ENCODE results near the gene MRM2.

The MRM2 gene

DNA sequence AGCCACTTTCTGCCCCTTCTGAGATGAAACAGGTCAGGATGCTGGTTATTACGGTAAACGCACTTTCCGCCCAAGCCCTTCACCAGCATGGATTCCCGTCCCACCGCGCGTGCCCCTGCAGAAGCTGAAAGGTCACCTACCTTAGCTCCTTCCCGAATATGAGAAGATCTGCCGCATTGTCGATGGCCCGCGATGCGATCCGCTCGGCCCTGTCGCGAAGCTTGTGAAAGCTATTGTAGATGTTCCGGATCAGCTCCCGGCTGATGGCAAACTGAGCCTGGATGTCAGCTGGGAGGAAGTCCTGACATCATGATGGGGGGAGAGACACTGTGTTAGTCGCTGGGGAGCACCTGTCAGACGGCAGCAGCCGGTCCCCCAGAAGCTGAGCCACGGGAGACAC is 22.2 kb upstream of the MRM2 start:
- no peak for DNase-seq

DNA sequence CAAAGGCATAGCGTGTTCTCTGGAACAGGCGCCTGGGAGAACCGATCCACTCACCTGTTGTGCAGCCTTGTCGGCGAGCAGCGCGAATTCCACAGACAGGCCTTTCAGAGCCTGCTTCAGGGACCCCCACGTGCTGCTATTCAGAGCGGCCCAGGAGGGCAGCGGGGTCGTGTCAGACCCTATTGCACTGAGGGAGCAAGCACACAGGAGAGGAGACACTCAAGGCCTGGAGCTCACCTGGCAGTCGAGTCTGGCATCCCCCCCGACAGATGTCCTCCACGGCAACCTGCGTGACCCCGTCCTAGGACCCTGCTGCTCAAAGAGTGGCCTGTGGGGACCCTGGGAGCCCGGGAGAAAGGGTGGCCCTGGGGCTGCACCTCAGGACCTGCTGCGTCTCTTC is 21.2 kb upstream of the MRM2 start:
- no peak for DNase-seq

DNA sequence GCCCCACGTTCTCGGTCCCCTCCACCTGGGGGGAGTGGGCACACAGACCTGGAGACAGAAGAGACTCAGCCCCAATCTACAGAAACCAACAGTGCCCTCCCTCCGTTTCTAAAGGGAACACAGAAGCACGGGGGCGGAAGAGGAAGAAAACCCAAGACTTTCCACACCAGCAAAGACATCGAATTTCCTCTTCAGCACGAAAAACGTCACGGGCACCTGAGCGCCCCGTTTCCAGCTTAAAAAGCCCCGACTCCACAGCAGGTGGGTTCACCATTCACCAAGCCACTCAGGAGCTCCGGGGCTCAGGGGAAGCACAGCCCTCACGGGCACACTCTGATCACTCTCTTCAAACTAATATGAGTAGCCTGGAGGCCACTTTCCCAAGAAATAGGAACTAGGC is 19.6 kb upstream of the MRM2 start:
- peak; percentile 69 for DNase-seq

DNA sequence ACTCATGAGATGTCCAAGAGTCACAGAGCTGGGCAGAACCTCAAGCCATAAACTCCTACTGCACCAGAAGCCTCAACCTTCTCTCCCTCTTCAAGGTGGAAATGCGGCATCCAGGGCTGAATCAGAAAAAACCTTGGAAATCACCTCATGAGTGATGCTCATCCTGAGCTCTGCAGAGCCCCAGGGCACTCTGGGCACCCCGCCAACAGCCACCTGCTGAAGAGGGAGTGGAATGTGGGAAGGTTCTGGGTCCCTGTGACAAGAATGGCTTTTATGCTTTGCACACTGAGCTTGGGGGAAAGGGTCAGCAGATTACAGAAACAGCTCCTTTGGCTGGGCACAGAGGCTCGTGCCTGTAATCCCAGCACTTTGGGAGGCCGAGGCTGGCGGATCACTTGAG is 18.8 kb upstream of the MRM2 start:
- no peak for DNase-seq

DNA sequence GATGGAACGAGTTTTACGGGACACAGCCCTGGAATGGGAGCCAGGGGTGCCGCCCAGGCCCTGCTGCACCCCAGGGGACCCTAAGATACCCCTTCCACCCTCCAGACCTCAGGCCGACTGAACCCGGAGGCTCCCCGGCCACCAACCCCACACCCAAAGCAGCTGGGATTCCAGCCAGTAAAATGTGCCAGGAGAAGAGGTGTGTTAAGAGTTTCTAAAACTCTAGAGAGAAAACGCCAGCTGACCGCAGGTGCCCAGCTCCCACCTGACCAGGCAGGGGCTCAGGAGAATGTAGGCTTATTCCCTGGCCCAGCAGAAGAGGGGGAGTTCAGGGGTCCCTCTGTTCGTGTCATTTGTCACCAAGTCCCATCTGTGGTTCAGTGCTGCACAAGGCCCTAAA is 17.5 kb upstream of the MRM2 start:
- DNase-seq, result no peak

DNA sequence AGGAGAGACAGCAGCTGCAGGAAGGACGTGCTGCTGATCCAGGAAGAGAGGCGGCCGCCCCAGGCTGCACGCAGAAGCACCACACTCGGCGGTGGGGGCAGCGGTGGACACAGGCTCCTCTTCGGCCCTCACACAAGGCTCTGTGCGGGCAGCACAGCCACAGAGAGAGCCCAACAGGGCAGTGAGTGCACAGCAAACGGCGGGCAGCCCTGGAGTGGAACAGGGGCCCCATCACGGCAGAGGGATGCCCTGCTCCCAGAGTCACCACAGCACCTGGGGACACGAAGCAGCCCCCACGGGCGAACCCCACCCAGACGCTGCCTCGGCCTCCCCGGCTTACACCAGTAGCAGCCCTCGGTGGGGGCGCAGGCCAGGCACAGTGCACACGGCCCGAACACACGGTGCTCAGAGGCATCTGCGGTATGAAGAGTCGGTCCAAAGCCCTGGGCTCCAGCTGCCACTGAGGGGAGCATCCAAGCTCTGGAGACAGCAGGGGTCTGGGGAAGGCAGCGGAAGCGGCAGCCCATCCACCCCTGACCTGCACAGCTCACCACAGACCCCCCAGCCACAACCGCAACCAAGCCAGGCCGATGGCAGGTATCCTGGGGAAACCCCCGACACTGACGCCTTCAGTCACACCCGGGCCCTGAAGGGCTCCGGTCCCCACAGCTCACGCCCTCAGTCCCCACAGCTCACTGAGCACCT is 16.8 kb upstream of the MRM2 start:
- DNase-seq, result peak; percentile 58

DNA sequence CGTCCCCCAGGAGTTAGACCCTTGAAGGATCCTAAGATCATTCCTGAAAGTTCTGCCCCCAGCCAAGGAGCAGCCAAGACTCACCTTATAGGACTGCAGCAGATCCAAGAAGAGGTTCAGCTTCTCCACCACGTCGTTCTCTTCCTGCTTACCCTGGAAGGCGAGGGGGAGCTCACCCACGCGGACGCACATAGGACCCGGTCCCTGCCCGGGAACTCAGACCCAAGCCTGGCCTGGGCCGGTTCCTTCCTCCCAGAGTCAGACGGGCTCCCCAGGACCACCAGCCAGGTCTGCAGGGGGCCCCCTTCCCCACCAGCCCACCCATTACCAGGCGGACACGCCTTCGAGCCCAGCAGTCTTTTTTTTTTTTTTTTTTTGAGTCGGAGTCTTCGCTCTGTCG is 15.6 kb upstream of the MRM2 start:
- no peak for DNase-seq

DNA sequence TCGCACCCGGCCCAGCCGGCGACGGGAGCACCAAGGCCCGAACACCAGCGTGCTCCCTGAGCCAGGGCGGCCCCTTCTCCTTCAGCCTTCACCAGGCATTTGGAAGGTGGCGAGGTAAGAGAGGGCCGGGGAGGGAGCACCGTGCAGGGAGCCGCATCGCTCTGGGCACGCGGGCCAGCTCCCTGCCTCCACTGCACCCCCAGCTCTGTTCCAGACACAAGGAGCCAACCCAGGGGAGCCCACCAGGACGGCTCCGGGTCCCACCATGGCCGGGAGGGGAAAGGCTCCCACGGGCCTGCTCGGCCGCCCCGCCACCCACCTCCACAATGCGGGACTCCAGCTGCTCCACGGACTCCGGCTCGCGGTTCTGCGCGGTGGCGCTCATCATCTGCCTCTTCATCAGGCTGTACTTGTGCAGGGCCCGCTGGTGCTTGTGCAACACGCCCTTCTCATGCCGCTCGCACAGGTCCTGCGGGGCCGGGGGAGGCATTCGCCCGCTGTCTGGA is 15.1 kb upstream of the MRM2 start:
- DNase-seq, result no peak

DNA sequence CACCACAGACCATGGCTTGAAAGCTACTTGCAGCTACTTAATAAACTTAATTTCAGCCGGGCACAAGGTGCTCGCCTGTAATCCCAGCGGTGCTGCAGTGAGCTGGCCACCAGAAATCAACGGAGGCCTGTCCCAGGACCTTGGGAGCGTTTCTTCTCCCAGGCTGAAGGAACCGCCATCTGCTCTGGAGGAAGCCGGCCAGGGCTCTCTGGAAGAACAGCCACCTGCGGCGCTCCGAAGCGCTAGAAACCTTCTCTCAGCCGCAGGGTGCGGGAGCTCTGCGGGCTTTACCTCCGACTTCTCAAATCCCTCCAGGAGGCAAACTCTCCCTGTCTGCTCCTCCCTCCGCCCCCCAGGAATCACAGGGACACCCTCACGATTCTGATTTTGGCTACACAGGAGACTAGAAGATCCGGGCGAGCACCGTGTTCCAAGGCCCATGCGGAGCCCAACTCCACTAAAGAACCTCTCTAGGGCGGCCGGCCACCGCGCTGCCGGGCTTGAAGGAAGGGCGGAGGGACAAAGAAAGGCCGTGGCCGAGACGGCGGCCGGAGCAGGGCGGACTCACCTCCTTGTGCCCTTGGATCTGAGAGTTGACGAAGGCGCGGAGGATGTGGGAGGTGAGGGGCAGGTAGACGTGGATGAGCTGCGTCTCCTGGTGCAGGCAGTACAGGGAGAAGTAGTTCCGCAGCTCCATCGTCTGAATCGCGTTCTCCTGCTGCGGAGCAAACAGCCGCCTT is 14.5 kb upstream of the MRM2 start:
- no peak for DNase-seq

DNA sequence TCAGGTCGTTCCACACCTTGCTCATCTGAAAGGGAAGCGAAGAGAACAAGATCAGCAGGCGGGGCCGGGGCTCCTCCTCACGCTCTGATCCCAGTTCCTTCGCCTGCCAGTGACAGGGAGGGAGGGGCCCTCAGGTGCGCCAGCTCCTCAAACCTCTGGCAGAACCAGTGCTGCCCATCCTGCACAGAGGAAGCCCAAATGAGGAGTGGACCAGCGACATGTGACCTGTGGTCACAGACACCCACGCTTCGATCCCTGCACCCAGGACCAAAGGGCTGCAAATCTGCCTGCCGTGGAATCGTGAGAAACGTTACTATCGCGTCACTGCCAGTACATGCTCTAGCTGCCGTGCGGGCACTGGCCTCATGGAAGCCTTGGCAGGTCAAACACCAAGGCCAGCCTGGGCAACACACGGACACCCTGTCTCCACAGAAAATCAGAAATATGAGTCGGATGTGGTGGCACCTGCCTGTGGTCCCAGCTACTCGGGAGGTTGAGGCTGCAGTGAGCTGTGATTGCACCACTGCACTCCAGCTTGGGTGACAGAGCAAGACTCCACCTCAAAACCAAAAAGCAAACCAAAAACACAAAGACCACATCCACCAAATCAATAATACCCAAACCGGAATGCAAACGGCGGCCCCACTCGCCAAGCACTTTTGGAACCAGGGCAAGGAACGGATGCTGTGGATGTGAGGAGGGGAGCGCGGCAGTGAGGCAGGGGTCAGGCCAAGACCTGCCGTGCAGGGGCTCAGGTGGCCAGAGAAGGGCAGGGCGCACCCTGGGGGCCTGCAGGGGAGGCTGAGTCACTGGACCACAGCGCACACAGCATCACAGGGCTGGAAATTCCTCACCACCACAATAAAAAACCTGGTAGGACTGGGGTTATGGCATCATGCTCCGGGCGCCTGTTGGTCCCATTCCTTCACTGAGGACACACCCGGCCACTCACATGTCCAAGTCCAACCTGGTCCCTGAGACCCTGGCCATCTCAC is 13.4 kb upstream of the MRM2 start:
- no peak for DNase-seq

DNA sequence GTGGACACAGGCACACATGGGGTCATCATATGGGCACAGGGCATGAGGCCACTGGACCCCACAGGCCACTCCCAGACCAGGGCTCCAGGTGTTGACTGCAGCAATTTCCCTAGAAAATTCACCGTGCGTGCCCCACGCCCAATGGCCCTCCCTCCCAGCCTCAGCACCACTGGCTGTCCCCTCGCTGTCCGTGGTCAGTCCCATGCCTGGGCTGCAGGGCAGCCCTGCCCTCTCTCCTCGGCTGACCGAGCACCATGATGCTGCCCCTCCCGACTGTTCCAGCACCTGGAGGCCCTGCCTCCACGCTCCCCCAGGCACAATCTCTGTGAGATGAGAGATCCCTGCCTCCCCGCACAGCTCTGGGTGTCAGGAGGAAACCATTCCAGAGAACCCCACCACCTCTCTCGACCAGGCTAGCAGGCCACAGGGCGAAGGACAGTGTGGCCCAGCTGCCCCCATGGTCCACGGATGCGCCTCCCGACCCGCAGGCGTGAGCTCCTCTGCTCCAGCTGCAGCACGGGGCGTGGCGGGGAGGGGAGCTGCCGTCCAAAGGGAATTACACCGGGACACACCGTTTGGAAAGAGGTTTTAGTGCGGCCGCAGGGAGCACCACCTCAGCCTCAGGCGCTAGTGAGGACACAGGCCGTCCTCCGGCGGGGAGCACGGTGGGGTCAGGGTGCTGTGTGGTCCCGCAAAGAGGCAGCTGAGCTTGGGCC is 12.6 kb upstream of the MRM2 start:
- no peak for DNase-seq

DNA sequence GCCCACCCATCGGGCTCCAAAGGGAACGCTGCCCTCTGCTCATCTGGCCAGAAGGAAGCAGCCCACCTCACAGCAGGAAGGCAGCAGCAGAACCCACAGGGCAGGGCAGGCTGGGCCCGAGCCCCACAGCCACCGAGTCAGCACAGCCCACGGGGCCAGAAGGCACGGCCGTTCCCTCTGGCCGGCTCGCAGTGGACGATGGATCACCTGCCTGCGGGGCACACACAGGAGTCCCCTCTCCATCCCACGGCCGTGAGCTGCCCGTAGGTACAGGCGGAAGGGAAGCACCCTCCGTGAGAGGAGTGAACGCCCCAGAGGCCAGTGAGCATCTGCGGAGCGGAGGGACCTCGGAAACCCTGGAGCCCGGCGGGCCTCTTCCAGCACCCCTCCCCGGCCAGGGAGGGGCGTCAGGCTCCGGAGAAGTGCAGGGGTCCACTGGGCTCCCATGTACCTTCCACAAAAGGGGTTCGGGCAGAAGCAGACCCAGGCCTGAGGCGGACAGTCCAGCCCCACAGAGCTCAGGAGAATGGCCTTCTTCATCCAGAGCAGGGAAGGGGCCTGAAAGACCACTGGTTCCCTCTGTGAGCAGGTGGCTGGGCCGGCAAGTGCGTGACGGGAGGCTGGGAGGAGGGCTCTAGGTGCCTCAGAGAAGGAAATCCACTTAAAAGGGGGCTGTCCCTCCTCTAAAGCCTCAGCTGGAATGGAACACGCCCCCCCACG is 11.7 kb upstream of the MRM2 start:
- no peak for DNase-seq

DNA sequence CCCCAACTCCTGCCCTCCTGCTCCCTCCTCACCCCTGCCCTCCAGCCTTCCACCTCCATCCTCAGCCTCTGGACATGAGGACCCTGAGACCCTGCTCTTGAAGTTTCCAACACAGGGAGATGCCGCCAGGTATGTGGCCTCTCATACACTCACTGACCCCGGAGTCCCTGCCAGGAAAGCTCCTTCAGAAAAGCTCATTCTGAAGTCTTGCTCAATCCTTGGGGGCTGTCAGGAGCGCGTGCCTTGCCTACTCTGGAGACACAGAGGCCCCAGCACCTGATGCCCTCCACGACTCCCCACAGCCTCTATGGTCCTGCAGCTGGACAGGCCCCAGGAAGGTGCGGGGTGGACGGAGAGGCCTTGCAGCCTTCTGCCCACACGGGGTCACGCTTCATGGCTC is 11.0 kb upstream of the MRM2 start:
- no peak for DNase-seq

DNA sequence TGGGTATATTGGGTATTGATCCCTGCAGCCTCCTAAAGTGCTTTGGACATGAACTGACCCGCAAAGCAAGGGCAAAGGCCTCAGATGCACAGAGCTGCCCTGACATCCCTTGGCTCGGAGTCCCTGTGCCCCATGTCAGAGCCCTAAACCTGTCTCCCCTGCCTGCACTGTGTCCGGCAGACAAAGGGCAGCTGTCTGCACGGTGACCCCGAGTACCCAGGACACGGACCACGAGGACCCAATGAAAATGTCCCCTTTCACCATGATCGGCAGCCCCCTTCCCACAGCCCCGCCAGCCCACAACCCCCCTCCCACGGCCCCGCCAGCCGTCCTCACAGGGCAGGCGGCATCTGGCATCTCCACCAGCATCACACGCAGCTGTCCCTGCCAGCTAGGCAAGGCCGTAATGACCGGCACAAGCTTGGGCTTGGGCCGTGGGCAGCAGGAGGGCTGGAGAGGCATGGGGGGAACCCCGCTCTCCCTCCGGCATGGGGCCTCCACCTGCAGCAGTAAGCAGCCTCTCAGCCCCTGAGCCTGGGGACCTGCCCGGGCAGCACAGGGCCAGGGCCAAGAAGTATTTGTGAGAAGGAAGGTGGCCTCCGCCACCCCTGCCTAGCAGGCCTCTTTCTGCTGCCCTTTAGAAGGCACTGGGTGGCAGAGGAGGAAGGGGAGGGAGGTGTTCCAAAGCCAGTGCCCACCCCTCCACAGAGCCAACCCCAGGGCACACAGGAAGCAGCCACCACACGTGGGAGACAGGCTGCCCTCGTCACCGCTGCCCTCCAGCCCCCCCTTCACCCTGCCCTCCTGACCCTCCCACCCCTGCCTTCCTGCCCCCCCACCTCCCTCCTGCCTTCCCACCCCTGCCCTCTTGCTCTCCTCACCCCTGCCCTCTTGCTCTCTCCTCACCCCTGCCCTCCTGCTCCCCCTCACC is 10.1 kb upstream of the MRM2 start:
- DNase-seq, result no peak

DNA sequence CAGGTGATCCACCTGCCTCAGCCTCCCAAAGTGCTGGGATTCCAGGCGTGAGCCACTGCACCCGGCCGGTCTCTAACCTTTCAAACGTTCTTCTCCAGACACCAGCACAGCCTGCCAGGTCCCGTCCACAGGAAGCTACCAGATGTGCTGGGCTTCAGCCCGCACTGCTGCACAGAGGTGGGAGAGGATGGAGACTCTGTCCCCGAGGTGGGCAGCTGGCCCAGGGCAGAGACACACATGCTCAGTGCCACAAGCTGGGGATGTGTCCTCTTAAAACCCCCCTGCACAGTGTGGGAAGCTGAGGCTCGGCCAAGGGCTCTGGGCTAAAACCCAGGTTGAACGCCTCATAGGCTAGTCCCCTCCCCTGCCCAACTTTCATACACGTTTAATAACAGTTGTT is 9.4 kb upstream of the MRM2 start:
- DNase-seq, result no peak

DNA sequence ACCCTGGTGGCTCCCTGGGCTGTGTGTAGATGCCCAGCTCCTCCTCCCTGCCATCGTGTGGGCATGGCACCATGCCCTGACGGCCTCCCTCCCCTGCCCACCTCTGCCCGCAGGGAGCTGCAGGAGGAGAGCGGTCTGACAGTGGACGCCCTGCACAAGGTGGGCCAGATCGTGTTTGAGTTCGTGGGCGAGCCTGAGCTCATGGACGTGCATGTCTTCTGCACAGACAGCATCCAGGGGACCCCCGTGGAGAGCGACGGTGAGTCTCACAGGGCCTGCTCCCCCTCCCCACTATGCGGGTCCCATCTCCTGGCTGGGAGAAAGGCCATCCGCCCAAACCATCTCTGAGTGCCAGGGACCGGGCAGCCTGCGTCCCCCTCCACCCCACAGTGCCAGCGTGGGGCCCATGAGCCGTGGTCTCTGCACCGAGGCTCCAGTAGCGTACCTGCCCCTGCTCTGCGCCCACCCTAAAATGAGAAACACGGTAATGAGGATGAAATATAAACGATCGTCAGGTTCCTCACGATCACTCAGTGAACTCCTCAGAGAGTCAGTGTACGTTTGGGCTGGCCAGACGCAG is 7.8 kb upstream of the MRM2 start:
- DNase-seq, result no peak

DNA sequence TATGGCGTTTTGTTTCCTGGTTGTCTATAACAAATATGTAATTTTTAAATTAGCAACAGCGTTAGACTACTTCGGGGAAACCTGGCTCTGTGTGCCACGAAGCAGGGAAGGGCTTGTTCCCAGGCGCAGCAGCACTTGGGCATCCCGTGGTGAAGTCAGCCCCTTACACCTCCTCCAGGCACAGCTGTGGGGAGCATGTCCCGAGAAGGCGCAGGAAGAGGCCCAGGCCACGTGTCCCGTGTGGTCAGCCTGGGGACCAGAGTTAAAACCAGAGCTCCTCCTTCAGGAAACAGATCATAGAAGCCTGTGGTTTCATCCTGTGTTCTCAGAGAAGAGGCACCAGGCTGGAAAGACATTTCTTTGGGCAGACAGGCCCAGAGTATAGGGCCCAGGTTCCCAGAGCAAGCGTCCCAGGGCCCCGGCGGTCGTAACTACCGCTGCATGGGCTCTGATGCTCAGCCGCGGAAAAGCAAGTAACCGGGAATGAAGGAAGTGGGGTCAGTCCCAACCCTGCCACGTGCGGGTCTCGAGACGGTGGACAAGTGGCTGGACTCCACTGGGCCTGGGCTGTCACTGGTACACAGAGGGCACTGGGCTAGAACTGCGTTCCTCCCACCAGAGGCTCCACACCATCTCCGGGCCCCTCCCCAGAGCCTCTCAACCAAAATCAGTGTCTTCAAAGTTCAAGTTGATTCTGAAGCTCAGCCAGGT is 7.1 kb upstream of the MRM2 start:
- peak; percentile 32 for DNase-seq

DNA sequence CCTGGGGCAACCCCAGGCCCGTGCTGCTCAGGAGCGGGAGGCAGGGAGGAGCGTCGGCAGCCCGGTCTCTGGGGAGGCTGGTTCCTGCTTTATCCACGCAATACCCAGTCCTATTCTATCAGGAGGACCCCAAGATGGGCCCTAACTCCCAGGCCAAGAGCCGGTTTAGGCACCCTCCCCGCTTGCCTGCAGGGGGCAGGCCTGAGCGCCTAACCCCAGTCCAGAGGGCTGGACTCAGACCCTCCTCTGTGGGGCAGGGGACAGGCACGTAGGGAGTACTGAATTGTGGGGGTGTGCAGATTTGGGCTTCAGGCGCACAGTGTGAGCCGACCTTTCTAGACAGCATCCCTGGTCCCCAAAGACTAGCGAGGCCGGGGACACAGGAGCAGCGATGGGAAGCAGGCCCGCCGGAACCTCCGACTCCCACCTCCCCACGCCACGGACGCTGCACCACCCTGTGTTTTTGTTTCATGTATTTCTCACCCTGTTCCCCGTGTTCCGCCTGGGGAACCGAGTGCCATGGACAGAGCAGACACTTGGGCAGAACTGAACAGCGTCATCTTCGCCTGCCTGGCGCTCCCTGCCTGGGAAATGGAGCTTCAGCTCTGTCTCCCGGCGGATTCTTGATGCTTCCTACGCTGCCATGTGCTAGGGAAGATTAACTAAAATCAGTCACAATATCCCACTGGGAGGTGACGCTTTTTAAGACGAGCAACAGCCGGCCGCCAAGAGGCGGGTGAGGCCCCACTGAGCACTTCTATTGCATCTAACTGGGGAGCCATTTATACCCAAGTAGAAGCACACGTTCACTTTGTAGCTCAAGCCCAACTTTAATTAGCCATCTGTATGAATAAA is 5.4 kb upstream of the MRM2 start:
- DNase-seq, result no peak

Data from CD4-positive, alpha-beta T cell treated with Interleukin-15 for 1 hour (primary cell).